ENCODE data around the gene SMU1.
A peak's percentile ranks its signal among the peaks of the same experiment; 100 is the strongest.

The SMU1 gene

GRCh38 chr9:33029231-33029786 is 47.2 kb downstream of the SMU1 start:
- no peaks in the 10 kb centered on the region; the same call in 1 of the 2 replicates for H3K4me1 ChIP-seq (ENCODE audit: control insufficient read depth, insufficient read depth, low read length)
- CTCF ChIA-PET, result interaction anchor here (0.6 to 1.3 kb wide), 2 partner anchors 11 to 33 kb away, joined by 3 read pairs; no protein-coding TSS in a partner anchor
- peaks cover 33 to 82% of the 10 kb centered on the region in 2 experiments for H3K36me3 ChIP-seq (ENCODE audit: control insufficient read depth in 2 of 2, insufficient read depth in 1 of 2, low read length in 2 of 2)

GRCh38 chr9:33025572-33026342 is 50.7 kb downstream of the SMU1 start:
- Histone ChIP-seq H3K27ac (ENCODE audit: extremely low read depth, low read depth, low read length) (peak overlapping the region; percentile 94), H3K36me3 (ENCODE audit: control insufficient read depth in 2 of 2, insufficient read depth in 1 of 2, low read length in 2 of 2) (peaks cover 8 to 56% of the 10 kb centered on the region in 2 experiments), H3K4me3 (ENCODE audit: low read depth, low read length) (peak overlapping the region; percentile 77), H3K9me3 (ENCODE audit: control insufficient read depth, insufficient read depth, low read depth, low read length) (no peaks in the 10 kb centered on the region), H3K4me1 (ENCODE audit: control insufficient read depth, insufficient read depth, low read length) (no peaks in the 10 kb centered on the region; the same call in 1 of the 2 replicates)
- POLR2A ChIA-PET, result interaction anchor here (0.6 to 6.1 kb wide), 31 partner anchors 9 to 1612 kb away, joined by 3 to 95 read pairs (median 11); partner anchors contain the start of genes ACO1, APTX, BAG1 and CHMP5
- CTCF ChIA-PET, result interaction anchor here (0.6 to 0.7 kb wide), 4 partner anchors 389 to 650 kb away, joined by 3 to 5 read pairs (median 3); partner anchors contain the start of gene RIGI
- TF ChIP-seq PATZ1 (tag by site-specific recombination; IDR thresholded peaks at IDR 0.05) (0 out of 2 replicates have a peak, but pooled peaks have one; percentile 14), ZNF335 (tag by site-specific recombination; conservative IDR thresholded peaks at IDR 0.05) (peak; percentile 84; the same call in 1 of the 2 replicates), ZNF354C (tag by site-specific recombination; IDR thresholded peaks at IDR 0.05; ENCODE audit: borderline replicate concordance, low read depth) (no peak), ZNF426 (tag by site-specific recombination; IDR thresholded peaks at IDR 0.05) (no peak), ZBTB26 (tag by site-specific recombination; optimal IDR thresholded peaks at IDR 0.05) (peak; percentile 91), ZNF302 (tag by site-specific recombination; IDR thresholded peaks at IDR 0.05; ENCODE audit: low read depth) (no peak), ZFP69B (tag by site-specific recombination; IDR thresholded peaks at IDR 0.05) (no peak), OVOL3 (tag by site-specific recombination; IDR thresholded peaks at IDR 0.05) (no peak), ZNF362 (tag by site-specific recombination; IDR thresholded peaks at IDR 0.05) (no peak), ZNF48 (tag by site-specific recombination; IDR thresholded peaks at IDR 0.05) (no peak), ZBTB11 (tag by site-specific recombination; conservative IDR thresholded peaks at IDR 0.05; ENCODE audit: low read depth) (no peak), PRDM10 (tag by site-specific recombination; IDR thresholded peaks at IDR 0.05) (peak; percentile 67)

More at GRCh38 chr9:33029231-33029786, 47.2 kb downstream of the SMU1 start:
- POLR2A ChIA-PET, result interaction anchor here (1.9 kb wide), 1 partner anchor 16 kb away, joined by 5 read pairs; no protein-coding TSS in a partner anchor
- no peak overlapping the region for H3K27ac ChIP-seq (ENCODE audit: extremely low read depth, low read depth, low read length)
- TF ChIP-seq ZEB2 (tag by site-specific recombination; IDR thresholded peaks at IDR 0.05) (0 out of 2 replicates have a peak, but pooled peaks have one; percentile 23), YY2 (tag by site-specific recombination; IDR thresholded peaks at IDR 0.05) (no peak), PRDM6 (tag by site-specific recombination; IDR thresholded peaks at IDR 0.05) (0 out of 2 replicates have a peak, but pooled peaks have one; percentile 18), RBAK (tag by site-specific recombination; IDR thresholded peaks at IDR 0.05) (no peak), GLI2 (tag by site-specific recombination; IDR thresholded peaks at IDR 0.05; ENCODE audit: borderline replicate concordance, low read depth) (no peak), ZFP3 (tag by site-specific recombination; IDR thresholded peaks at IDR 0.05; ENCODE audit: low read depth) (no peak), ZNF138 (tag by site-specific recombination; IDR thresholded peaks at IDR 0.05; ENCODE audit: borderline replicate concordance) (no peak)
- H3K9me3 ChIP-seq (ENCODE audit: control insufficient read depth, insufficient read depth, low read depth, low read length), result no peaks in the 10 kb centered on the region
- no peak overlapping the region for H3K4me3 ChIP-seq (ENCODE audit: low read depth, low read length)
